SK-N-SH (cell line): ENCODE measurements around the gene ARID1A. TPM values are rescaled to one million over a fixed set of nuclear protein-coding genes. Genes with fewer than 3 reads are reported as not detected.

ENCODE experiments used
- CTCF ChIA-PET: fragments of 300-600, 350-600 bp; formaldehyde crosslinking; extraction: SDS; loops from one replicate; lab custom pipeline; 2021; lab: Yijun Ruan, JAX
- POLR2A ChIA-PET: fragments of 350-600 bp; sonication (Branson Sonifier 250); formaldehyde crosslinking; extraction: SDS; loops from one replicate; lab custom pipeline; 2020; ENCODE audit warnings: antibody characterized with exemption, inconsistent platforms; lab: Yijun Ruan, JAX
- DNase-seq: peaks from one replicate; pipeline ENCODE4 v3.0.0; 2012
- H2AFZ ChIP-seq: fragments of 200-600 bp; sonication (generic); 2 replicates; pipeline ENCODE4 v1.8.1; 2016; ENCODE audit warnings: antibody characterized with exemption, mild to moderate bottlenecking, low read depth
- H3F3A ChIP-seq: fragments of 200-600 bp; sonication (generic); replicated peaks from 2 replicates; pipeline ENCODE3; 2016; ENCODE audit warnings: antibody characterized with exemption, mild to moderate bottlenecking; ENCODE audit not compliant: insufficient read depth
- H3K27ac ChIP-seq, 2 experiments: fragments of 200-500 bp in 1 of 2; fragments of 200-600 bp in 1 of 2; sonication (Bioruptor generic) in 1 of 2; sonication (generic), shearing (Covaris generic) in 1 of 2; 2 replicates each; pipeline versions ENCODE4 v1.5.1 to v1.6.1; 2014 to 2016; ENCODE audit warnings: low read depth in 2 of 2, inconsistent platforms in 1 of 2, low read length in 1 of 2, mild to moderate bottlenecking in 1 of 2, mixed read lengths in 1 of 2
- H3K27me3 ChIP-seq: fragments of 200-600 bp; sonication (generic), shearing (Covaris generic); 2 replicates; pipeline ENCODE4 v1.6.1; 2016; ENCODE audit warnings: mixed run types; ENCODE audit not compliant: insufficient read depth
- H3K36me3 ChIP-seq, 2 experiments: fragments of 200-500 bp in 1 of 2; fragments of 200-600 bp in 1 of 2; sonication (Bioruptor generic) in 1 of 2; sonication (generic) in 1 of 2; replicated peaks in 1 of 2; 2 replicates each; pipeline versions ENCODE3 to v1.5.1; 2014 to 2016; ENCODE audit warnings: low read length in 1 of 2, mild to moderate bottlenecking in 1 of 2; ENCODE audit not compliant: insufficient read depth in 2 of 2, control insufficient read depth in 1 of 2
- H3K4me1 ChIP-seq, 2 experiments: fragments of 200-500 bp in 1 of 2; fragments of 200-600 bp in 1 of 2; sonication (Bioruptor generic) in 1 of 2; sonication (generic), shearing (Covaris generic) in 1 of 2; 2 replicates each; pipeline versions ENCODE4 v1.5.1 to v1.6.1; 2014 to 2016; ENCODE audit warnings: low read depth in 1 of 2, low read length in 1 of 2, mixed run types in 1 of 2; ENCODE audit not compliant: insufficient read depth in 2 of 2, control insufficient read depth in 1 of 2
- H3K4me2 ChIP-seq: fragments of 200-600 bp; sonication (generic), shearing (Covaris generic); 2 replicates; pipeline ENCODE4 v1.6.1; 2017; ENCODE audit warnings: mixed run types
- H3K4me3 ChIP-seq, 2 experiments: fragments of 200-500 bp in 1 of 2; fragments of 200-600 bp in 1 of 2; sonication (Bioruptor generic) in 1 of 2; sonication (generic), shearing (Covaris generic) in 1 of 2; 2 replicates each; pipeline versions ENCODE4 v1.5.1 to v1.8.1; 2014 to 2016; ENCODE audit warnings: low read depth in 2 of 2, inconsistent platforms in 1 of 2, low read length in 1 of 2, mild to moderate bottlenecking in 1 of 2, mixed read lengths in 1 of 2, moderate library complexity in 1 of 2
- H3K79me2 ChIP-seq: fragments of 200-600 bp; sonication (generic); 2 replicates; pipeline ENCODE4 v1.8.1; 2017; ENCODE audit warnings: mild to moderate bottlenecking; ENCODE audit not compliant: insufficient read depth
- H3K9ac ChIP-seq: fragments of 200-600 bp; sonication (generic); 2 replicates; pipeline ENCODE4 v1.6.1; 2017; ENCODE audit warnings: mixed run types
- H3K9me2 ChIP-seq: fragments of 200-600 bp; sonication (generic); 2 replicates; pipeline ENCODE4 v1.6.1; 2017; ENCODE audit warnings: mixed run types
- H3K9me3 ChIP-seq: fragments of 200-600 bp; sonication (generic); 2 replicates; pipeline ENCODE4 v1.6.1; 2017; ENCODE audit warnings: mixed run types, mild to moderate bottlenecking, moderate library complexity
- H4K20me1 ChIP-seq: fragments of 200-600 bp; sonication (generic); 2 replicates; pipeline ENCODE4 v1.6.1; 2017; ENCODE audit warnings: mild to moderate bottlenecking, mixed run types; ENCODE audit not compliant: insufficient read depth
- EP300 ChIP-seq, 2 experiments: IDR thresholded peaks; 2 replicates each; pipeline versions ENCODE4 v1.4.0 to v1.6.1; 2012; ENCODE audit warnings: borderline replicate concordance in 1 of 2, low read depth in 1 of 2, low read length in 1 of 2
- FOXJ3 ChIP-seq: sonication (generic); formaldehyde crosslinking; IDR thresholded peaks from 2 replicates; pipeline ENCODE4 v1.5.1; 2020; ENCODE audit warnings: mild to moderate bottlenecking, missing genetic modification reagents
- GABPA ChIP-seq: IDR thresholded peaks from 2 replicates; pipeline ENCODE4 v1.4.0; 2012; ENCODE audit warnings: low read depth, mild to moderate bottlenecking
- GATA2 ChIP-seq: sonication (generic); formaldehyde crosslinking; IDR thresholded peaks from 2 replicates; pipeline ENCODE4 v1.5.0; 2020; ENCODE audit warnings: mild to moderate bottlenecking, missing genetic modification reagents
- JUND ChIP-seq: IDR thresholded peaks from 2 replicates; pipeline ENCODE4 v1.4.0; 2012
- MXI1 ChIP-seq: IDR thresholded peaks from 2 replicates; pipeline ENCODE4 v1.6.1; 2012; ENCODE audit warnings: mild to moderate bottlenecking, low read depth, low read length, improper control_type of control experiment
- RAD21 ChIP-seq: IDR thresholded peaks from 2 replicates; pipeline ENCODE4 v1.6.1; 2012; ENCODE audit warnings: mild to moderate bottlenecking, low read length
- SMC3 ChIP-seq: IDR thresholded peaks from 2 replicates; pipeline ENCODE4 v1.6.1; 2012; ENCODE audit warnings: low read depth, low read length, improper control_type of control experiment
- TCF12 ChIP-seq: IDR thresholded peaks from 2 replicates; pipeline ENCODE4 v1.4.0; 2012
- WGBS: methylation state at CpG from one replicate; pipeline ENCODE4 v1.1.6; 2017; ENCODE audit warnings: low lambda C conversion rate; 5-methylcytosine and 5-hydroxymethylcytosine counted together
- polyA plus RNA-seq, 3 experiments: library from polyadenylated mRNA; depleted of rRNA; stranded (reverse); fragments of >200 nt; gene quantifications; 2 replicates each; pipeline ENCODE4 v1.2.3, GENCODE V29; 2012
- TF ChIP-seq, protein P1 (sequence below): IDR thresholded peaks from 2 replicates; pipeline ENCODE4; 2012
- TF ChIP-seq, protein P2 (sequence below): fragments of 200-600 bp; sonication (generic); IDR thresholded peaks from 2 replicates; pipeline ENCODE4 v1.6.1; 2017; ENCODE audit warnings: antibody characterized with exemption, mild to moderate bottlenecking, moderate library complexity
- TF ChIP-seq, protein P3 (sequence below): IDR thresholded peaks from 2 replicates; pipeline ENCODE4 v1.4.0; 2012; ENCODE audit warnings: low read depth
- TF ChIP-seq, protein P4 (sequence below): fragments of 150-350 bp; IDR thresholded peaks from 2 replicates; pipeline ENCODE4 v1.6.1; 2016; ENCODE audit warnings: mild to moderate bottlenecking, low read depth, low read length
- TF ChIP-seq, protein P5 (sequence below): IDR thresholded peaks from 2 replicates; pipeline ENCODE4 v1.4.0; 2012; ENCODE audit warnings: low read depth, borderline replicate concordance

ARID1A gene
- polyA plus RNA-seq, 1 of the 3 experiments (the other 2 are of a cell fraction), result 26.5 TPM

DNA sequence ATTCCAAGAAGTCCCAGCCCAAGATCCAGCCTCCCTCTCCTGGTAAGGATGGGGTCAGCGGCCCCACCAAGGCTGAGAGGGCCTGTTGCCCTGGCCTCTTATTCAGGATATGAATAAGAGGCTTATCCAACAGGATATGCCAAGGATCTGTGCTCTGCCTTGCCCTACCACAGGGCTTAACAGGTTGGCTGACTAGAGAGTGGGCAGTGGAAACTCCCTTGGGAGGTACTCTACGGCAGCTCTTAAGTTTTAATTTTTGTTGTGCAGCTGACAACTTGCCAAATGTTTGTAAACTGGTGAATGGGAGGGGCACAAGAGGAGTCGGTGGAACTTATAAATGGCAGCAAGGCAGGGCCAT lies 75.4 kb downstream of the ARID1A start:
- 61% methylated on average over 3 of the region's 3 CpGs for WGBS
- no peak overlapping the region for H3K4me3 ChIP-seq
- peak overlapping the region; percentile 66 for H3K9ac ChIP-seq
- H3F3A ChIP-seq, result peaks cover 57% of the 10 kb centered on the region
- H3K4me1 ChIP-seq, result peaks cover 9 to 43% of the 10 kb centered on the region in 2 experiments; a peak in 3 of 4 replicates
- peak overlapping the region; percentile 48 to 96; a peak in 3 of 4 replicates for H3K27ac ChIP-seq
- H3K36me3 ChIP-seq, result peaks cover 73 to 77% of the 10 kb centered on the region in 2 experiments
- DNase-seq, result no peak
- no peaks in the 10 kb centered on the region for H3K27me3 ChIP-seq
- peaks cover 22% of the 10 kb centered on the region for H4K20me1 ChIP-seq
- H3K4me2 ChIP-seq, result peak overlapping the region; percentile 61
- H3K9me2 ChIP-seq, result no peaks in the 10 kb centered on the region
- CTCF ChIA-PET, result interaction anchor here (1.5 kb wide), 1 partner anchor 169 kb away, joined by 7 read pairs; no protein-coding TSS in a partner anchor
- no peaks in the 10 kb centered on the region for H3K9me3 ChIP-seq
- POLR2A ChIA-PET, result no interaction called here
- TF ChIP-seq SMC3, result no peak
- TF ChIP-seq, protein P1, sequence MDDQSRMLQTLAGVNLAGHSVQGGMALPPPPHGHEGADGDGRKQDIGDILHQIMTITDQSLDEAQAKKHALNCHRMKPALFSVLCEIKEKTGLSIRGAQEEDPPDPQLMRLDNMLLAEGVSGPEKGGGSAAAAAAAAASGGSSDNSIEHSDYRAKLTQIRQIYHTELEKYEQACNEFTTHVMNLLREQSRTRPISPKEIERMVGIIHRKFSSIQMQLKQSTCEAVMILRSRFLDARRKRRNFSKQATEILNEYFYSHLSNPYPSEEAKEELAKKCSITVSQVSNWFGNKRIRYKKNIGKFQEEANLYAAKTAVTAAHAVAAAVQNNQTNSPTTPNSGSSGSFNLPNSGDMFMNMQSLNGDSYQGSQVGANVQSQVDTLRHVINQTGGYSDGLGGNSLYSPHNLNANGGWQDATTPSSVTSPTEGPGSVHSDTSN, result no peak
- TF ChIP-seq JUND, result no peak
- no peak for TF ChIP-seq FOXJ3 (CRISPR knock-in tag)
- no peak for TF ChIP-seq TCF12
- TF ChIP-seq, protein P2, sequence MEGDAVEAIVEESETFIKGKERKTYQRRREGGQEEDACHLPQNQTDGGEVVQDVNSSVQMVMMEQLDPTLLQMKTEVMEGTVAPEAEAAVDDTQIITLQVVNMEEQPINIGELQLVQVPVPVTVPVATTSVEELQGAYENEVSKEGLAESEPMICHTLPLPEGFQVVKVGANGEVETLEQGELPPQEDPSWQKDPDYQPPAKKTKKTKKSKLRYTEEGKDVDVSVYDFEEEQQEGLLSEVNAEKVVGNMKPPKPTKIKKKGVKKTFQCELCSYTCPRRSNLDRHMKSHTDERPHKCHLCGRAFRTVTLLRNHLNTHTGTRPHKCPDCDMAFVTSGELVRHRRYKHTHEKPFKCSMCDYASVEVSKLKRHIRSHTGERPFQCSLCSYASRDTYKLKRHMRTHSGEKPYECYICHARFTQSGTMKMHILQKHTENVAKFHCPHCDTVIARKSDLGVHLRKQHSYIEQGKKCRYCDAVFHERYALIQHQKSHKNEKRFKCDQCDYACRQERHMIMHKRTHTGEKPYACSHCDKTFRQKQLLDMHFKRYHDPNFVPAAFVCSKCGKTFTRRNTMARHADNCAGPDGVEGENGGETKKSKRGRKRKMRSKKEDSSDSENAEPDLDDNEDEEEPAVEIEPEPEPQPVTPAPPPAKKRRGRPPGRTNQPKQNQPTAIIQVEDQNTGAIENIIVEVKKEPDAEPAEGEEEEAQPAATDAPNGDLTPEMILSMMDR, result no peak
- TF ChIP-seq, protein P3, sequence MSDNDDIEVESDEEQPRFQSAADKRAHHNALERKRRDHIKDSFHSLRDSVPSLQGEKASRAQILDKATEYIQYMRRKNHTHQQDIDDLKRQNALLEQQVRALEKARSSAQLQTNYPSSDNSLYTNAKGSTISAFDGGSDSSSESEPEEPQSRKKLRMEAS, result no peak
- TF ChIP-seq EP300 (IDR thresholded peaks at IDR 0.05; ENCODE audit: borderline replicate concordance in 1 of 2, low read depth in 1 of 2, low read length in 1 of 2), result no peak
- no peak for TF ChIP-seq MXI1
- TF ChIP-seq, protein P4, sequence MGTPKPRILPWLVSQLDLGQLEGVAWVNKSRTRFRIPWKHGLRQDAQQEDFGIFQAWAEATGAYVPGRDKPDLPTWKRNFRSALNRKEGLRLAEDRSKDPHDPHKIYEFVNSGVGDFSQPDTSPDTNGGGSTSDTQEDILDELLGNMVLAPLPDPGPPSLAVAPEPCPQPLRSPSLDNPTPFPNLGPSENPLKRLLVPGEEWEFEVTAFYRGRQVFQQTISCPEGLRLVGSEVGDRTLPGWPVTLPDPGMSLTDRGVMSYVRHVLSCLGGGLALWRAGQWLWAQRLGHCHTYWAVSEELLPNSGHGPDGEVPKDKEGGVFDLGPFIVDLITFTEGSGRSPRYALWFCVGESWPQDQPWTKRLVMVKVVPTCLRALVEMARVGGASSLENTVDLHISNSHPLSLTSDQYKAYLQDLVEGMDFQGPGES, result no peak
- TF ChIP-seq, protein P5, sequence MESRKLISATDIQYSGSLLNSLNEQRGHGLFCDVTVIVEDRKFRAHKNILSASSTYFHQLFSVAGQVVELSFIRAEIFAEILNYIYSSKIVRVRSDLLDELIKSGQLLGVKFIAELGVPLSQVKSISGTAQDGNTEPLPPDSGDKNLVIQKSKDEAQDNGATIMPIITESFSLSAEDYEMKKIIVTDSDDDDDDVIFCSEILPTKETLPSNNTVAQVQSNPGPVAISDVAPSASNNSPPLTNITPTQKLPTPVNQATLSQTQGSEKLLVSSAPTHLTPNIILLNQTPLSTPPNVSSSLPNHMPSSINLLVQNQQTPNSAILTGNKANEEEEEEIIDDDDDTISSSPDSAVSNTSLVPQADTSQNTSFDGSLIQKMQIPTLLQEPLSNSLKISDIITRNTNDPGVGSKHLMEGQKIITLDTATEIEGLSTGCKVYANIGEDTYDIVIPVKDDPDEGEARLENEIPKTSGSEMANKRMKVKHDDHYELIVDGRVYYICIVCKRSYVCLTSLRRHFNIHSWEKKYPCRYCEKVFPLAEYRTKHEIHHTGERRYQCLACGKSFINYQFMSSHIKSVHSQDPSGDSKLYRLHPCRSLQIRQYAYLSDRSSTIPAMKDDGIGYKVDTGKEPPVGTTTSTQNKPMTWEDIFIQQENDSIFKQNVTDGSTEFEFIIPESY, result no peak
- TF ChIP-seq RAD21, result no peak
- no peak for TF ChIP-seq GATA2 (CRISPR knock-in tag)
- TF ChIP-seq GABPA, result no peak
- no peak overlapping the region for H2AFZ ChIP-seq
- H3K79me2 ChIP-seq, result peaks cover 63% of the 10 kb centered on the region
